Kidney epithelial cell (primary cell): Measurements from ENCODE around the gene SPATA13. TPM values are rescaled to one million over a fixed set of nuclear protein-coding genes. Genes with fewer than 3 reads are reported as not detected.
"Not testable (repeated sequence)": the region's sequence is repeated elsewhere in the genome, so short reads cannot be mapped to it uniquely, and the experiment has no call there.

Experiments used
- DNase-seq: peaks from one replicate; pipeline ENCODE4 v3.0.0-alpha.2; 2010; ENCODE audit warnings: low read depth
- H3K27me3 ChIP-seq: 2 replicates; pipeline ENCODE4 v1.6.0; 2011; ENCODE audit warnings: low read length; ENCODE audit not compliant: control insufficient read depth, insufficient read depth
- H3K36me3 ChIP-seq: 2 replicates; pipeline ENCODE4 v1.5.1; 2011; ENCODE audit warnings: low read length; ENCODE audit not compliant: control insufficient read depth, insufficient read depth
- H3K4me3 ChIP-seq: 2 replicates; pipeline ENCODE4 v1.5.1; 2011; ENCODE audit warnings: low read depth, mild to moderate bottlenecking, control low read depth, low read length
- CTCF ChIP-seq: IDR thresholded peaks from 2 replicates; pipeline ENCODE4 v1.5.1; 2011; ENCODE audit warnings: mild to moderate bottlenecking, moderate library complexity, low read length, control low read depth, inconsistent platforms; ENCODE audit not compliant: insufficient read depth, poor library complexity, severe bottlenecking
- total RNA-seq: library from RNA; depleted of rRNA; stranded (reverse); fragments of >200 nt; gene quantifications from 2 replicates; pipeline ENCODE4 v1.2.3, GENCODE V29; 2015

SPATA13 gene
- total RNA-seq, 1 donor from 2014 or later: 11.3 TPM

DNA sequence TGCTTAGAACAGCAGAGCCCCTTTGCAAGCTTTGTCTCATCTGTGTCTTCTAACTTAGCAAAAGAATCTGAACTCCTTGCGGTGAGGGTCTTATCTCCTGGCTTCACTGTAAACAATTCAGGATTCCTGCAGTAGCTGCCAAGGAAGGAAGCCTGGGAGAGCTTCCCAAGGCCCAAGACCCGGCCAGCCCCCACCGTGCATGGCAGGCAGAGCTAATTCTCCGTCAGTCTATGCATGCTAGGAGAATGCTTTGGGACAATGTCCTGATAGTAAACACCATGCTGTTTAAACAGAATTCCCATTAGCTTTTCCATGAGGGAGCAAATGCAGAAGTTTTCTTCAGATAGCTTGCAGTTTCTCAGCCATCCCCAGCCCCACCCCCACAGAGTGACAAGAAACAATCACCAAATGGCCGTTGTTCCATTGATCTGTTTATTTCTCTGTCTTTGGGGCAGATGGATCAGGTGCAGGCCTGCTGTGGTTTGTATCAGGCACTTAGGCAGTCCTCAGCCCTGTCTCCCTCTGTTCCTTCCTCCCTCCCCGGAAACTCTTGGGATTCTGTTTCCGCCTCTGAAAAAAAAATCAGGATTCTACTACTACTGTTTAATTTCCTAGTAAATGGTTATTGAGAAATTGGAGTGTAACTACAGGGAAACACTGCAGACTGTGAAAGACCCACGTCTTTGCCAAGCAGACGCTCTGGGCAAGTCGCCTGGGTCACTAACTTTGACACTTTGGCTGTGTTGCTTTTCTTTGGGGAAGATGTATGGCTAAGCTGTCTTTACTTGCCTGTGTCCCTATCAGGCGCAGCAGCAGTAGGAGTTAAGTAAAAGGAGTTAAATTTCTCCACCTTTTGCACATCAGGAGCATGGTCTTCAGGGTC, 40.7 kb upstream of the SPATA13 start:
- DNase-seq: no peak
- no peaks in the 10 kb centered on the region for H3K27me3 ChIP-seq
- no peaks in the 10 kb centered on the region for H3K36me3 ChIP-seq
- TF ChIP-seq CTCF: no peak
- H3K4me3 ChIP-seq: no peak overlapping the region

GRCh38 chr13:24122045-24122444, 38.5 kb upstream of the SPATA13 start:
- not testable (repeated sequence) for DNase-seq, H3K27me3 ChIP-seq, H3K4me3 ChIP-seq, H3K36me3 ChIP-seq

DNA sequence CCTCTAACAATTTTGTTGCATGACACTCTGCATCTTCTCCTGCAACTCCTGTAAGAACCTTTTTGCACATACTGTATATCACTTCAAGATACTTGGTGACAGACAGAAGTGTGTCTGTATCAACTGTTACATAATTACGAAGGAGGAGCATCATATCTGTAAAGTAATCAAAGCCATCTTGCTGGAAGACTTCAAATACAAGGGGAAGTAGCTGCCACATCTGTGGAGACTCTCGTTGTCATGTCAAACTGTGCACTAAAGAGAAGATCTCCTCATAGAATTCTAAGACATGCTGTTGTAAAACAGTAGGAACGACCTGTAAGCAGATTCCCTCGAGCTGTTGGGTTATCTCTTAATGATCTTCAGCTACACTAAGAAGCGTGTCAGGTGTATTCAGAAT, 38.0 kb upstream of the SPATA13 start:
- no peaks in the 10 kb centered on the region for H3K27me3 ChIP-seq
- H3K4me3 ChIP-seq: no peak overlapping the region
- no peak for DNase-seq
- no peaks in the 10 kb centered on the region for H3K36me3 ChIP-seq
- TF ChIP-seq CTCF: no peak

DNA sequence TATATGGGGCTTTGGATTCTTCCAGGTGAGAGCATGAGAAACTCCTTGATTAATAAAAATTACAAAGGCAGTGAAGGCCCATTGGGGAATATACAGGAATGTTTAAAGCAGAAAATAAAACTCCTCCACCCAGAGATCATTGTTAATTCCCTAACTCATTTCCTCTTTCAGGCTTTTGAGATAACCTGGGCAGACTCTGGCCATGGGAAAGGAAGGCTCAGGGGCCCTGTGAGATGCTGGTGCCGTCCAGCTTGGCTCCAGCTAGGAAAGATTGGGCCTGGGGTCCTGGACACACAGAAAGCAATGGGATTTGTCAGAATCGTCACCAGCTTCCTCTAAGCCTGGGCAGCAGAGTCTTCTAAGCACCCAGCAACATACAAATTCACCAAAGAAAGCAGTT, 36.8 kb upstream of the SPATA13 start:
- DNase-seq: no peak
- H3K4me3 ChIP-seq: no peak overlapping the region
- TF ChIP-seq CTCF: no peak
- no peaks in the 10 kb centered on the region for H3K36me3 ChIP-seq
- no peaks in the 10 kb centered on the region for H3K27me3 ChIP-seq

DNA sequence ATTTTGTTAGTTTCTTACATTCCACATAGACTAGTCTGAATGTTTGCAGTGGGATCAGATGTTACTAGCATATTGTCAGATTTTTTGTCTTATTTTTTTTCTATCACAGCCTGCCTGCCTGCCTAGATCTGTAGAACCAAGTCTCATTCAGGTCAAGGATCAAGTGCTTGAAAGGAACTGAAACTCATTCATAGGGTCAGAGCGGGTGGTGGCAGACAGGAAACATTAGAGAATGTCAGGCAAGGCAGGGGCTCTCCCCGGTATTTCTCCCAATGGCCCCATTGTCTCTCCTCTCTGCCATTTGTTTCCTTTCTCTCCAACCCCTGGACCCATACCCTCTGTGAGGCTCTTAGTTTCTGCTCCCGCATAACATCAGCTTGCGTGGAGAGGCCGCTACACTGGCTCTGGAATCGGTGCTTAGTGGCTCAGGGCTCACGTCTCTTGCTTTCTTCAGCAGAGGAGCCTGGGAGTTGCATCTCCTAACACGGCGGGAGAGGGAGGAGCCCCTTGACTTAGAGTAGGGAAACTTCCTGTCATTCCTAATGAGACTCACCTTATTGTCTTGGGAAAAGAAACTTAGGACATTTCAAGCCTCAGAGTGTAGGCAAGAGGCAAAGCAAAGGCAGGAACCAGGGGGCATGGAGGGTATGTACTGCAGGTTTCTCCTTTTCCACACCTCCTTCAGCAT, 35.6 kb upstream of the SPATA13 start:
- no peak overlapping the region for H3K4me3 ChIP-seq
- TF ChIP-seq CTCF: no peak
- H3K36me3 ChIP-seq: no peaks in the 10 kb centered on the region
- DNase-seq: no peak
- H3K27me3 ChIP-seq: no peaks in the 10 kb centered on the region

DNA sequence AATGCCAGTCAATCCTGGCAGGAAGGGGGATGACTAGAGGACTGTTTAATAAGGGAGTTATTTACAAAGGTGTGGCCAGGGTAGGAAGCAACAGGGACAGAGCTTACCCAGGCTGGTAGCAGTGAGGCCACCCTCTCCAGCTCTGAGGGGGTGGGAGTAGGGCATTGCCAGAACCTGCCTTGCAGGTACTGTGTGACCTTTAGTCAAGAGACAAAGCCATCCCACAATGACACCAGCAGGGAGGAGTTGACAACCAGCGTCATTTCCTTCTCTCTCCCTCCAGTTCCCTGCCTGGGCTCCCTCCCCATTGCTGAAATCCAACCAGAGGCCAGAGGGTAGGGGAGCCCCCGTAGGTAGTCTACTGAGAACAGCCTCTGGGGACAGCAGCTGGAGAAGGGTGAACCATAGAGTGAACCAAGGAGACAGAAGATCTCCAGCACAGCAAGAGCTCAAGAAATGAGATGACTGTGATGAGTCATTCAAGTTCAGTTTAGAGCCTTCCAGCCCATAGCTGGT, 33.3 kb upstream of the SPATA13 start:
- no peak for DNase-seq
- no peaks in the 10 kb centered on the region for H3K27me3 ChIP-seq
- no peak for TF ChIP-seq CTCF
- no peaks in the 10 kb centered on the region for H3K36me3 ChIP-seq
- no peak overlapping the region for H3K4me3 ChIP-seq
